HG02588 (cell line): ENCODE results near the gene ENDOU.

Source experiments
- ATAC-seq: cut with Tn5 transposase; IDR thresholded peaks from one replicate; pipeline ENCODE4 v1.9.1; 2021; ENCODE audit warnings: mild to moderate bottlenecking, moderate library complexity; ENCODE audit not compliant: unreplicated experiment

ENDOU gene, protein sequence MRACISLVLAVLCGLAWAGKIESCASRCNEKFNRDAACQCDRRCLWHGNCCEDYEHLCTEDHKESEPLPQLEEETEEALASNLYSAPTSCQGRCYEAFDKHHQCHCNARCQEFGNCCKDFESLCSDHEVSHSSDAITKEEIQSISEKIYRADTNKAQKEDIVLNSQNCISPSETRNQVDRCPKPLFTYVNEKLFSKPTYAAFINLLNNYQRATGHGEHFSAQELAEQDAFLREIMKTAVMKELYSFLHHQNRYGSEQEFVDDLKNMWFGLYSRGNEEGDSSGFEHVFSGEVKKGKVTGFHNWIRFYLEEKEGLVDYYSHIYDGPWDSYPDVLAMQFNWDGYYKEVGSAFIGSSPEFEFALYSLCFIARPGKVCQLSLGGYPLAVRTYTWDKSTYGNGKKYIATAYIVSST

DNA sequence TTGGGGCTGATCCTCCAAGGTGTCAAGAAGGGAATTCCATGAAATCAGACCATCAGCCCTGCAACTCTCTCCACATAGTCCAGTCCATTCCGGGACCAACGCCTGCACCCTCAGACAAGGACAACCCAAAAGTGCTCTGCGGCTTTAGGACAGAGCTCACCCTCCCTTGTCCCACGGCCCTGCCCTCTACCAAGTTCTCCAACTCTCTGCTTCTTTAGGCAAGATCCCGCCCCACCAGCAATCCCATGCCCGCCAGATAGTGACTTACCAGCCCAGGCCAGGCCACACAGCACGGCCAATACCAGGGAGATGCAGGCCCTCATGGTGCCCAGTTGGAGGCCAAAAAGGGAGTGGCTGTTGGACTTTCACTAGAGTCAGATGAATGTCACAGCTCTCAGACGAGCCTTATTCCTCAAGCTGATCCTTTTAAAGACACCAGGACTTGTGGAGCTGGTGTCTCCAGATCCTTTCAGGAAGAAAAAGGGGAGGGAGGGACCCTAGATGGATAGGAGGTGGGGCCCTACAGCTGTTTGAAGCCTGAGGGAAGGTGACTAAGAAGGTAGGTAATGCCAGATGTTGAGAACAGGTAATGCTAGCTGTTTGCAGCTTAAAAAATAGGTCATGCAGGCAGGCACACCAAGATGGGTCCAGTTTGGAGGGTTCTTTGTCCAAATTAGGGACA, at the start of gene ENDOU:
ENDOU (minus strand) TSS at position 400 of the 682 bp plus-strand sequence; CDS start at position 323, 77 bp downstream.
- no peak for ATAC-seq

DNA sequence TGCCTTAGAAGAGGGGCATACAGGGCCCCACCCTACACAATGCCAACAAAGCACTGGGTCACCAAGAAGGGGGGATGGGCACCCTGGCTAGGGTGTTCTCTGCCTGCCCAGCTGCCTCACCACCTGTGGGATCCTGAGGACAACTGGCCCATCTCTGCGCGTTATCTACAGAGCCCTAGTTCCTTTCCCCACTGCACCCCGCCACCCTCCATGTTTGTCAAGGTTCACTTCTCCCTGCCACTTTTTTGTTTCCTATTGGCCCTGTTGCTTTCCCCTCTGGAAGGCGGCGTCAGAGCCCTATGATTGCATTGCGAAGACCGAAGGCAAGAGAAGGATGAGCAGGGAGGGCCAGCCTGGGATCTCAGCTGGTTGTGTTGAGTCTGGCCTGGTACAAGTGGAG, 49.4 kb upstream of the ENDOU start:
- no peak for ATAC-seq

DNA sequence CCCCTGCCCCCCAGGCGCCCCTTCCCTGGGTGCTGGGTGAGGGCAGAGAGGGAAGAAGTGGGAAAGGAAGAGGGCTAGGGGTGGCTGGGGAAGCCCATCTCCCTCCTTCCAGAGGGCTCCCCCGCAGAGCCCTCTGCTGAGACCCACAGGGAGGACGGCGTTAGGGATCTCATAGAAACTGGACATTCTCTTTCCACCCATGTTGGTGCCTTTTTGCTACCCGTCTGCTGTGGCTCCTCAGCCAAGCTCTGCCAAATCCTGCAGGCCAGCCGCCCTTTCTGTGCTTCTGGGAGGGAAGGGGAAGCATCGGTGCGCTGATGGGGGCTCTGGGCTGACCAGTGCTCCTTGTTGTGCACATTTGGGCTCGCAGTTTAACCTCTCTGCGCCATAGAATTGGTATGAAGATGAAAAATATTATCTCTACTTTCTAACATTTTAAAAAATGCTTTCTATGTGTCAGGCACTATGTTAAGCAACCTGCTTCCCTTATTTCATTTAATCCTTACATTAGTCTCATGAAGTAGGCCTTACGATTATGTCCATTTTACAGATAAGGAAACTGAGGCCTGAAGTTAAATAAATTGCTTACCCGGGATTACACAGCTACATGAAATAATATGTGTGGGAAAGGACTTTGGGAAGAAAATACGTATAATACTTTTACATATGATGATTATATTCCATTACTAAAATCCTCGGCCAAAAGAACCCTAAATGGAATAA, 48.7 kb upstream of the ENDOU start:
- no peak for ATAC-seq

DNA sequence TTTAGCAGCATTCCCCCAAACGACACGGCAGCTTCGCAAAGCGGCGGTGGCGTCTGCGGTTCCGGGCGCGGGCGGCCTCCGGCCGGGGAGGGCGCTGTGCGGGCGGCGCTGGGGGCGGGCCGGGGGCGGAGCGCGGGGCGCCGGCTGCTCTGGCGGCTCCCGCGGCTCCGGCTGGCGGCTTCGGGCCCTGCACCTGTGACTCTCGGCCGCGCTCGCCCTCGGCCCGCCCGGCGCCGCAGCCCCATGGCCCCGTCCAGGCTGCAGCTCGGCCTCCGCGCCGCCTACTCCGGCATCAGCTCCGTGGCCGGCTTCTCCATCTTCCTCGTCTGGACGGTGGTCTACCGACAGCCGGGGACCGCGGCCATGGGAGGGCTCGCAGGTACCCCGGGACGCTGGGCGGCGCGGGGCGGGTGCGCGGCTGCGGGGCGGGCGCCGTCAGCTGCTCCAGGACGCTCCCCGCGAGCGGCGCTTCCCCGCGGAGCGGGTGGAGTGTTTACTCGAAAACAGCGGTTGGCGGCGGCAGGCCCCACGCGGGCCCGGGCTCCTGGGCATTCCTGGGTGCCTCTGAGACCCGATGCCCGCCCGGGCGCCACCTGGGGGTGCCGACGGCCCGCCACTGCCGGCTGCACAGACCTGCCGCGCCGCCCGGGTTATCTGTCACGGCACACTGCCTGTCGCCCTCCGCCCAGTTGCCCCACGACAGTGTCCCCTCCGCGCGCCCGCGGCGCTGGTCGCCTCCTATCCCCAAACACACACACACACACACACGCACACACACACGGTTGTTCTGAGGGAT, 48.0 kb upstream of the ENDOU start, which contains the start of gene SLC48A1:
SLC48A1 (plus strand) TSS at position 177 of the 796 bp plus-strand sequence; CDS start at position 244, 67 bp downstream.
- ATAC-seq: peak; percentile 81

DNA sequence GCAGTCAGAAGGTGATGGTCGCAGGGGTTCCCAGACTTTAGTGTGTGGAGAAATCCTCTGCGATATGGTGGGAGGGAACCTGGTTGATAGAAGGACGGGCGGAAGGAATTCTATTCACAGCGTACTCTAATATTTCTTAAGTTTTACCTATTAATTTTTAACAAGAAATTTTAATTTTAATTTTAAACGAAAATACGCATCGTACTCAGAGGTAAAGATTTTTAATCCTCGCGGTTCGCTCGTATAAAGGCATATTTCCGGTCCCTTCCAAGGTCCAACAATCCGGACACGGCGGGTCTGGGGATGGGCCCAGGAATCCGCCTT, 47.4 kb upstream of the ENDOU start:
- no peak for ATAC-seq

DNA sequence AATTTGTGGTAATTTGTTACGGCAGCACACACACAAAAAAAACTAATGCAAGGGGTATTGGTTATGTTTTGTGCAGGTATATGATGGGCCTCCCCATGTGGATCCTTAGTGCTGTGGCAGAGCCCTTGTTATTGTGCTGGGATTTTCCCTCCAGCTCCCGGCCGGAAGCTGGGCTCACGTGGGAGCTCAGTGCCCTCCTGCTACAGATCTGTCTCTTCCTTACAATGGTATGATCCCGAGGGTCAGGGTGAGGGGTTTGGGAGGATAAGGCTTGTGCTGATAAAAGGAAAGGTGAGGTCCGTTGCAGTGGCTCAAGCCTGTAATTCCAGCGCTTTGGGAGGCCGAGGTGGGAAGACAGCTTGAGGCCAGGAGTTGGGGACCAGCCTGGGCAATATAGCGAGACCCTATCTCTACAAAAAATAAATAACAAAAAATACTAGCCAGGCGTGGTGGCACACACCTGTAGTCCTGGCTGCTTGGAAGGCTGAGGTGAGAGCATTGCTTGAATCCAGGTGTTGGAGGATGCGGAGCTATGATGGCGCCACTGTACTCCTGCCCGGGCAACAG, 46.9 kb upstream of the ENDOU start:
- ATAC-seq: no peak

DNA sequence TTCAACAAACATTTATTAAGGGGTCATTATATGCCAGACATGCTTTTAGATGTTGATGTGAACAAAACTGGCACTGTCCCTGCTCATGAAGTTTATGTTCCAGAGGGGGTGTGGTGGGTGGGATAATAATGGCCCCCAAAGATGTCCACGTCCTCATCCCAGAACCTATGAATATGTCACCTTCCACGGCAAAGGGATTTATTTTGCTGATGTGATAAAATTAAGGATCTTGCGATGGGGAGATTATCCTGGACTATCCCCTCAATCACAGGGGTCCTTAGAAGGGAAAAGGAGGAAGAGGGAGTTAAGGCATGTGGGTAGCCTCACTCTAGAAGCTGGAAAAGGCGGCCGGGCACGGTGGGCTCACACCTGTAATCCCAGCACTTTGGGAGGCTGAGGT, 46.0 kb upstream of the ENDOU start:
- ATAC-seq: no peak

DNA sequence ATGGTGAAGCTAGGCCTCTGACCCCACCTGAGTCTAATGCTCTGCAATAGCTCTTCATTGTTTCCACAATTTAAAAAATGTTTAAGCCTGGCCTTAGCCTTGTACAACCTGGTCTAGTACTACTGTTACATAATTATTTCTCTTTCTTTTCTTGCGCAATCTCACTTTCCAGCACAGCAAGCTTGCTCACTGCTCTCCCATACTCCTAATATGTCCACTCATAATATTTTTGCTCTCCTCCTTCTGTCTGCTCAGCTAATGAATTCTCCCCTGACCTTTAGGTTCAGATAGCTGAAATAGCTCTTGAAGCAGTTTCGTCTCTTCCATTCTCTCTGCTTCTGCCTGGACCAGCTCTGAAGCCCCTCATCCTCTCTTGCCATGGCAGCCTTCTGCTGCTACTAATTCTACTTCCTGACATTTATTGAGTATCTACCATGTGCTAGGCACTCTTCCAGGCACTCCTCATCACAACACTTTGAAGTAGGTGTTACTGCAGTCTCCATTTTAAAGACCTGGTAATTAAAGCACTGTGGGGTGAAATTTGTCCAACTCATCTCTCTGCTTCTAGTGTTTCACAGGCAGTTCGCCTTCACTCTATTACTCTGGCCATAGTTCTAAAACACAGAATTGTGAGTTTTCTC, 44.9 kb upstream of the ENDOU start:
- ATAC-seq: no peak

DNA sequence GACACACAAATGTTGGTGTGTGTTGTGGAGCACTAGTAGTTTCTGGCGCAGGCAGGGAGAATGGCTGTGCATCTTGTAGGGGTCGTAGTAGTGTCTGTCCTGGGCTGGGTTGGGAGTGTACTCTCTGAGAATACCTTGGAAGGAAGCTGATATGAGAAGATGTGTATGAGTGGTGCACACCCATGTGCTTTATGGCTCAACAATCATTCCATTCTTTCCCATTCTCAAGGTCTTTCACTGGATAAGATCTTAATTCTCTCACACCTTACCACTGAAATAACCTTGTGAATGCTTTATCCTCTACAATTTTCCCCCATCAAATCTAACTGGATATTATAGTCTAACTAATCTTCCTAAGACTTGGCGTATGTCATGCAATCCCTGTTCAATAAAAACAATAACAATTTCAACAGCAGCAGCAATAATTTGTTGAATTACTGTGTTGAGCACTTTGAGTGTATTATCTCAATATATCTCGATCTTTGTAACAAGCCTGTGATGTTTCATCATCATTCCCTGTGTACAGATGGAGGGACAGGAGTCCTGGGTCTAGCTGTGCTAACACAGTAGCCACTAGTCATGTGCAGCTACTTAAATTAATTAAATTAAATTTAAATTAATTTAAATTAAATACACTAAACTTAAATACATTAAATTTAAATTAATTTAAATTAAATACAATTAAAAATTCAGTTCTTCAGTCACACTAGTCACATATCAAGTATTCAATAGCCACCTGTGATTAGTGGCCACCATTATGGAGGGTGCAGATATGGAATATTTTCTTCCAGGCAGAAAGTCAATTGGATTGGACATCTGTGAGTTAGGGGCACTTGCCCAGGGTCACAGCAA, 44.2 kb upstream of the ENDOU start:
- ATAC-seq: no peak

DNA sequence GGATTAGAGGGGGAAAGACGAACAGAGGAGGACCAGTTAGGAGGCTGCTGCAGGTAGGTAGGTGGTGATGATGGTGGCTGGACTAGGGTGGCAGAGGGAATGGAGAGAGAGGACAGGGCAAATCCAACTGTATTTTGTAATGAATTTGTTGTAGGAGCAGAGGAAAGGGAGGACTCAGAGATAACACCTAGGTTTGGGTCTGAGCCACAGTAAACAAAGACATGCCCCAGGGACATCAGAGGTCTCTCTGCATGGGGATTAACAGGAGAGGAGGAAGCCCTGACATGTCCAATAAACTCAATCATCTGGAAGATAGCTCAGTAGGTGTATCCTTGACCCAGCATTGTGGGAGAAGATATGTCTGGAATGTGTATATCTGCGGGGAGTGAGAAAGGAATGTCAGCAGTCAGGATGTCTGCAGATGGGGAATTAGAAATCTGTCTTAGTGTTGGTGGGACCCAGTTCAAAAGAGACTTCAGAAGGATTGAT, 43.1 kb upstream of the ENDOU start:
- no peak for ATAC-seq

DNA sequence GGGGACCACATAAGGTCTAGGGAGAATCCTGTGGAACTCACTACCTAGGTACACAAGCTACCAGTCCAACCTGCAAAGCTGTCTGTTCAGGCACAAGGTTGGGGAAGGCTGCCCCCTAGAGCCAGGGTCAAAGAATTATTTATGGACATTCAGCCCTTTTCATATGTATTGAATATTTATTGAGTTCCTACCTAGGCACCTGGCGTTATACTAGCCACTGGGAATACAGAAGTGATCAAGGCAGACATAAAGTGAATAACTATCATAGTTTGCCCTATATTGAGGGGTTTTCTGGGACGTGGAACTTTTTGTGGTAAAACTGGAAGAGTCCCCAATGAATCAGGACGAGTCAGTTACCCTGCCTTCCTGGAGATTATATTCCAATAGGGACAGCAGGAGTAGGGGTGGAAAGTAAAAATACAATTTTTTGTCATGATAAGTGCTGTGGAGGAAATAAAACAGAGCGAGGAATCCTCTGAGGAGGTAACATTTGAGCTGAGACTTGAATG, 42.0 kb upstream of the ENDOU start:
- ATAC-seq: peak; percentile 63

DNA sequence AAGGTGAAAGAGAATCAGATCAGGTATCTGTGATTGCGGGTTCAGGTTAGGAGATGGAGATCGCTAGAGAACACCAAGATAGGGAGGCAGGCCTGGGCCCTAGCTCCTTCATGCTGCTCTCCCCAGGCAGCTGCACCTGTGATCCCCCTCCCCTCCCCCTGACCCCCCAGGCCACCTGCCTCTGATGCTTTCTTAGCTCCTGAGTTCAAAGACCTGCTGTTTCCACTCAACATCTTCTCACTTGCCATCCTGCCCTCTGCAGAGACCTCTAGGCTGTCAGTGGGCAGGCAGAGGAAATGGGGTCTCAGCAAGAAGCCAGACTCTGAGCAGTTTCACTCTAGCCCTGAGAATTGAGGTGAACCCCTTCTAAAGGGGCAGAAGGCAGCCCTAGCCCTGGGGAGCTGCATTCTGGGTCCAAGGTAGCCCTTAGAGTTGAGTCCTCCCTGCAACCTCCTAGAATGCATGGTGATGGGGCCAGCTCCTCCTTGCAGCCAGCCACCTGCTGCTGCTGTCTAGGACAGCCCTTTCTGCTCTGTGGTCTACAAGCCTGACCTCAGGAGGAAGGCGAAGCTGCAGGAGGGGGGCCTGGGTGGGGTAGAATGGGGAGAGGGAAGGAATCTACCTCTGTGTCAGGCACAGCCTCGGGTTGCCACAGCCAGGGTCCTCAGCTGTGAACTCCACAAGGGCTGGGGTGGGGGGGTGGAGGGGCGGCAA, 41.4 kb upstream of the ENDOU start:
- ATAC-seq: no peak

DNA sequence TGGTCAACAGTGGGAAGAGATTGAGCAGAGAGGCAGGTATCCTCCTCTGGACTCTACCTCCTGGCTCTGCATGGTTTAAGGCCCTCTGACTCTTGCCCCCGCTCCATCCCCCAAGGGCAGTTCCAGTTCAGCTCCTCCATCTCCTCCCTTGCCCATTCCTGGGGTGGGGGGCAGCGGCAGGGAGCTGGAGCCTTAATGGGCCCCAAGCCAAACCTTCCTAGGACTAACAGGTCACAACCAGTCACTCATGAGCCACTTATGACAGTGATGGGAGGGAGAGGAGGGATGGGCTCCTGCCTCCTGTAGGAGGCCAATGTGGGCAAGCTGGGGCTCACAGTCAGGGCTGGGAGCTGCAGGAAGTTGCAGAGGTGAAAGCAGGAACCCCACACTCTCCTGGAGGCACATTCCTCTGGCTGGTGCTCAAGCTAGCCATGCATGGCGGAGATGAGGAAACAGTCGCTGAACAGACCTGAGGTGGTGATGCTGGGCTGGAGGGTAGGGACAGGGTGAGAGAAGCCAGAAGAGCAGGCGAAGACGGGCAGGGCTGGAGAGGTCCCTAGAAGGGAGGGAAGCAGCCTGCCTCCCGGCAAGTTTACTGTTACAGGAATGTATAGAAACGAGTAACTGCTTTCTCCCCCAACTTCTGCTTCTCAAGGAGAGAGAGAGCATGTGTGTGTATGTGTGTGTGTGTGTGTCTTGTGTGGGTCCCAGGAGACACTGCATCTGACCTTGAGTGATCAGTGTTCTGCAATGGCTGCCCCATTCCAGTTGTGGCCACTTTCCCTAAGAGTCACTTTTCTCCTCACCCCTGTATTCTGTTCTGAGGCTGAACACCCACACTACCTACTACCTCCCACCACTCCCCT, 38.4 kb upstream of the ENDOU start:
- no peak for ATAC-seq

DNA sequence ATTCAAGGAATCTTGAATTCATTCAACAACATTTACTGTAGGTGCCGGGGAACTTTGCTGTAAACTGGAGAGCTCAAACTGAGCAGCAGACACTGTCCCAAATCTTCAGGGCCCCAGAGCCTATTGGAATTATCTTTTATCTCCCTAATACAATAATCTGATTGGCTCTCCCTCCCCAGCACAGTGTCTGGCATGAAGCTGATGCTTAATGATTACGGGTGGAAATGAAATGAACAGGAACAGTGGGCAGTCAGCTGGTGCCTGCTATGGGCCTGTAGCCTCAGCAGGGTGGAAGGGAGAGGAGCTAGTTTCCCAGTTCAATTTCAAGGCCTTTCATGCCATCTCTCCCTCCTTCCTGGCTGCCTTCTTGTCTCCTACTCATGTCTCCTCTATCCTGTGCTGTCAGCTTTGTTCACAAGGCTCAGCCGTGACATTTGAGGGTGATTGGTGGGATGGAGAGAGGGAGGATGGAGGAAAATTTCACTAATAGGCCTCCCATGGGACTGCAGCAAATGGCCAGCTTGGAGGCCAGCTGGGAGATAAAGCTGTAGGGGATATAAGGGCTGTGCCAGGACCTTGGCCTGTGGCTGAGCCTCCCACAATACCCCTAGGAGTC, 37.7 kb upstream of the ENDOU start:
- no peak for ATAC-seq

DNA sequence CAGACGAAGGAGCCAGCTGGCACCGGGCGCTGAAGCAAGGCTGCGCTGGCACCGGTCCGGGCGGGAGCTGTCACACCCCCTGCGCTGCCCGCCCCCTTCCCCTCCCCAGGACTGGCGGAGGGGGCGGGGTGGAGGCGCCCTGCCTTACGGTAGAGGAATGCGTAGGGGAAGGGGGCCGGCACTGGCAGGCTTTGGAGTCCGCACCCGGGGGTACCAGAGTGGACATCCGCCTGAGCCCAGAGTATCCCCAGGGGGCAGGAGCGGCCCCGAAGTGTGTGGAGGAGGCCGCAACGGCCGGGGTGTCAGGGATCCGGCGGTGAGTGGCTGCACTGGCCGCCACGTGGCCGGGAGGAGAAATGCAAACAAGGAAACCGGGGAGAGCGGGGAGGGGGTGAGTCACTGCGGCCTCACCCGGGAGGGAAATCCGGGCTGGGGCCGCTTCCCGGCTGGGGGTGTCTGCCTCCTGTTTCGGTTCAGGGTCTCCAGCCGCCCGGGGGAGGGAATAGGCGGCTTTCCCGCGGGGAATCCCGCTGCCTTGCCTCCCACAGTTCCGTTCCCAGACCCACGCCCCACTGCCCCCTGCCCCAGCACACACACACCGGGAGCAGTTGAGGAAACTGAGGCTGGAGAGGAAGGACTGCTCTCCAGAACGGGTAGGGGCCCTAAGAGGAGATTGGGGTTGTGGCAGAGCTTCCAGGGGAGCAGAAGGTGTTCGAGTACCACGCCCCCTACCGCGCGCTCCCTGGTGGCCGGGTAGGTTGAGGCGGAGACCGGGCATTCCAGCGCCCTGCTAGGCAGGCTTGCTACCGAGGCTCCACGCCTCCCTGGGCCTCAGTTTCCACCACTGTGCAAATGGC, 33.8 kb upstream of the ENDOU start, which contains the start of gene RAPGEF3:
RAPGEF3 (minus strand) TSS at position 47 of the 857 bp plus-strand sequence. CDS start 324 bp downstream, outside the sequence.
- peak; percentile 50 for ATAC-seq

DNA sequence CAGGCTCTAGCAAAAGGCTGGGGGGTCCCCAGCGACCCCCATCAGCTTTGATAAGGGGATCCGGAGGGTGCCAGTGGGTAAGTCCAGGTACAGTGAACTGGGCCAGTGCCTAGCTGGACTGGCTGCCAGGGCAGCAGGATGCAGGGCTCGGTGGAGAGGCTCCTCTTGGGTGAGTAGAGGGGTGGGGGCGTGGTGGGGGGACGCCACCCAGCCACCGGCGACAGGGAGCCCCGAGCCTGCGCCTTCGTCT, 33.2 kb upstream of the ENDOU start:
- ATAC-seq: no peak
